ENCODE results near the gene IGFLR1.

Gene IGFLR1

DNA sequence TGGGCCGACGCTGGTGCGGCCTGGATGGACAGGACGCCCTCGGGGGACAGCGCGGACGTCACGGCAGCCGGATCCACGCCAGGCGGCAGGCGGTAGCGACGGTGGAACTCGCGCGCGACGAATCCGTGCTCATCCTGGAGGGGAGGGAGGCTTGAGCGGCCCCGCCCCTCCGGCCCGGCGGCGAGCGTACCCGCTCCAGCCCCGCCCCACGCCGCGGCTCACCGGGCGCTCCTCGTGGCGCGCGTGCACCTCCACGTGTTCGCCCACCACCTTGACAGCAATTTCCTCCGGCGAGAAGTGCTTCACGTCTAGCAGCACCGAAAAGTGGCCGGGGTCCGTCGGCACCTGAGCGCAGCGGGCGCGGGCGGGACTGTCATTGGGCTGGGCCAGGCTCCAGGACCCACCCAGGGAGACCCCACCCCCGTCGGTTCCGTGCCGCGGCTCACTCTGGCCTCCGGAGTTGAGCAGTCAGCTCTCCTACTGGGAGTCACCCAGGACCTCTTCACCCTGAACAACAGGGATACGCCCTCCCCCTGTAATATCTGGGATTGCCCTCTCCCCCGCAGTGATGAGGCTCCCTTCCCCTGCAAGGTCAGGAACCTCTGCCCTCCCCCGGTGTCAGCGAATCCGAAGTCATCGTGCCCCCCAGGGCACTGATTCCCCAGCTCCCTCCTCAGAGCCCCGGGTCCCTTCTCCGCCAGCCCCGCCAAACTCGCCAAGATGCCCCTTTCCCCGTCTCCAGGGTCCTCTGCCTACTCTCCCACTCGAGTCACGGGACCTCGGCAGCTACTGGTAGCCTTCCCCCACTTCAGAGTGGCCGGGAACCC is 13.5 kb upstream of the IGFLR1 start:
- DNase-seq (ENCODE audit: low spot score), result peak; percentile 72

DNA sequence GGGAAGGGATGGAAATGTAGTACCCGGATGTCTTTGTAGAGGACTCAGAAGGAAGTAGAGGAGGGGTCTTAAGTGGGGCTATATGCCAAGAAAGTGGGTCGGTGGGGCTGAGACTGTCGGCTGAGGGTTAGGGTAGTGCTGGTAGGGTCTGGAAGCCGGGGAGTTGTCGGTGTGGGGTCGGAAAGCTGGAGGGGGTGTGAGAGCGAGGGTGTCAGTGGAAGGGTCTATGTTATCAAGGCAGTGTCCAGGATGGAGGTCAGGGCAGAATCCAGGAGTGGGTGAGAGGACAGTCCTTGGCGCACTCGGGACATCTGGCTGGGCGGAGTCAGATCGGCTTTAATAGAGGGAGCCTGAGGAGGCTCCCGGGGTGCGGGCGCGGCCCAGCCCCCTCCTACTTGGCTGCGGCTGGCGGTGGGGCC is 12.9 kb upstream of the IGFLR1 start:
- DNase-seq (ENCODE audit: low spot score), result no peak

DNA sequence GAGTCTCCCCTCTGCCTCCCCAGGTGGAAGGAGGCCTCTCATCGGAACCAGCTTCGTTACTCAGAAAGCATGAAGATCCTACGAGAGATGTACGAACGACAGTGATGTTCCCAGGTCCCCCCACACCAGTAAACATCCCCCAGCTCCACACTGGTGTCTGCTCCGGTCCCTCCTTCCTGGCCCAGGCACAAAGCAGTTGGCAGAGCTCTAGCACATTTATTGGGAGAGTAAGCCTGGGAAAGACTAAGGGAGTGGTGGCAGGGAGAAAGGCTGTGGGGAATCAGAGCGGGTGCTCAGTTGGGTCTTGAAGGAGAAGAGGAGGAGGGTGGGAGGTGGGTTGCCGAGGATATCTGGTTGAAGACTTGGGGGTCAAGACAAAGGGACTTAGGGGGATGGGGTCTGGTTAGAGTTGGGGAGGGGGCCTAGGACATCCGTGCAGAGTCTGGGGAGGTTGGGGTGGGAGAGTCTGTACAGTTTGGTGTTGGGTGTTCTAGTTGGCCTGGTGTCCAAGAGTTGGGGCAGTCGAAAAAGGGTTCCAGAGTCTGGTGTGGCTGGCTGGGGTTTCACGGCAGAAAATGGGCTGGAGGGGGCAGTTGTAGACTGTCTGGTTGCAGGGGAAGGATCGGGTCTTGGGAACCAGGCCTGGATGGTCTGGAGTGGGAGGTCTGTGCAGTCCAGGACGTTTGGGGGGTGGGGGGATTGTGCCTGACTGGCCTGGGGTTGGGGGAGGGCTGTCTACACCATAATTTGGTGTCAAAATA is 12.3 kb upstream of the IGFLR1 start:
- no peak for DNase-seq (ENCODE audit: low spot score)

DNA sequence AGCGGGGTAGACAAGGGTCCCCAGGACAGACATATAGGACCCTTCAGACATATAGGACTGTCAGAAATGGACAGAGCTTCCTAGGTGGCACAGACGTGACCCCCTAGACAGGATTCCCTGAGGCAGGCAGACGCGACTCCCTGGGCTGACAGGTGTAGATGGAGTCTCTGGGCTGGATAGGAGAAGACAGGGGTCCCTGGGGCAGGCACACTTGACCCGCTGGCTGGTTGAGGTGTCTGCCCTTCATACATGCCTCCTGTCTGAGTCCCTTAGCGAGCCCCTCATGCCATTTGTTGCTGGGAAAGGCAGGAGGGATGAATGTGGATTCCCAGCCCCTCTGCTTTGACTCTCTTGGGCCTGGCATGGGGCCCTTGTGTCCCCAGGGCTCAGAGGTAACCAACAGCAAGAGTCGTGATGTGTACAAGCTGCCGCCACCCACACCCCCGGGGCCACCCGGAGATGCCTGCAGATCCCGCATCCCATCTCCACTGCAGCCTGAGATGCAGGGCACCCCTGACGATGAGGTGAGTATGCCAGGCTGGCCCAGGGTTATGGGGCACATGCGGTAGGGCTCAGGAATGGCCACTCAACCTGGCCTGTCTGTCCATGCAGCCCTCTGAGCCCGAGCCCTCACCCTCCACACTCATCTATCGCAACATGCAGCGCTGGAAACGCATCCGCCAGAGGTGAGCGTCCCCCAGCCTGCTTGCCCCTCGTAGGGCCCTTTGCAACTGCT is 11.6 kb upstream of the IGFLR1 start:
- DNase-seq (ENCODE audit: low spot score), result no peak

DNA sequence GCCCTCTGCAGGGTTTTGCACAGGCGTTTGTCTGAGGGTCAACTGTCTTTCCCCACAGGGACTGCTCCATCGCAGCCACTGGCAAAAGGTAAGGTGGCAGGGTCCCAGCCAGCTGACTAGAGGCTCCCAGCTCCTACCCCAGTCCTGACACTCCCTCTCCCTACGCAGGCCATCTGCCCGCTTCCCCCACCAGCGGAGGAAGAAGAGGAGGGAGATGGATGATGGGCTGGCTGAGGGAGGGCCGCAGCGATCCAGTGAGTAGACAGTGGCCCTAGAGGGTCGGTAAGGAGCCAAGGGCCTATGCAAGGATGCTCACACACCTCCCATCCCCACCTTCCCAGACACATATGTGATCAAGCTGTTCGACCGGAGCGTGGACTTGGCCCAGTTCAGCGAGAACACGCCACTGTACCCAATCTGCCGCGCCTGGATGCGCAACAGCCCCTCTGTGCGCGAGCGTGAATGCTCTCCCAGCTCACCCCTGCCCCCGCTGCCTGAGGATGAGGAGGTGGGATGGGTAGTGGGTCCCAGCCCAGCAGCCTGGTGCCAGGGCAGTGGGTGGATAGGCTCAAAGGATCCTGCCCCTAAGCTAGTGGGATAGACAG is 10.6 kb upstream of the IGFLR1 start:
- DNase-seq (ENCODE audit: low spot score), result no peak

DNA sequence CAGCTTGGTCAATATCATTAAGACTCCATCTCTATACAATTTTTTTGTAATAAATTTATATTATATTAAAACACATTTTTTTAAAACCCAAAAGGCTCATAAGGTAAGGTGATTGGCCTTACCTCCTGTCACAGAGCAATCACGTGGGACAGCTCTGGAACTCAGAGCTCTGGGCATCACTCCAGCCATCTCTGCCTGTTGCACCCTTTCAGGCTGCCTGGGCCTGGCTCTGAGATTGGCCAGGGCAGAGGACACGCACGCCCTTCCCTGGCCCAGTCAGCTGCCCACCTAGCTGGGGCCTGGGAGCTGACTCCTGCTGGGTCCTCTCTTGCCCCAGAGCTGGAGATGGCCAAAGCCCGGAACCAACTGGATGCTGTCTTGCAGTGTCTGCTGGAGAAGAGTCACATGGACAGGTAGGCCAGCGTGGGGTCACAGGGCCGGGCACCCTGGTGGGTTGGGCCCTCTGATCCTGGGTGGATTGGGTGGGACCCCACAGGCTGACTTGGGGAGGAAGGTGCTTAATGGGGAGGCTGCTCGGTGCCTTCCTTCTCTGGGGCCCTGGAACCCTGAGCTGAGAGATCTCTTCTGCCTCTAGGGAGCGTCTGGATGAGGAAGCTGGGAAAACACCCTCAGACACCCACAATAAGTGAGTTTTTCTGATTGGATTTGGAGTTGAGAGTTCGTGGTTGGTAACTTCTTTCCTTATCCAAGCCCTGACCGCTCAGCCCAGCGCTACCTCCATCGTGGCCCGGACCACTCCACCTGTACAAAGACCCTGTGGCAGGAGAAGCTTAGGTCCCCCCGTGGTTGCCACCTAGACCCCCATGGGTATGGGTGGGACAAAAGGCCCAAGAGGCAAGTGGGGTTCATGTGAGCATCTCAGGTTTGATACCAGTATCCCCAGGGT is 9.8 kb upstream of the IGFLR1 start:
- DNase-seq (ENCODE audit: low spot score), result no peak

DNA sequence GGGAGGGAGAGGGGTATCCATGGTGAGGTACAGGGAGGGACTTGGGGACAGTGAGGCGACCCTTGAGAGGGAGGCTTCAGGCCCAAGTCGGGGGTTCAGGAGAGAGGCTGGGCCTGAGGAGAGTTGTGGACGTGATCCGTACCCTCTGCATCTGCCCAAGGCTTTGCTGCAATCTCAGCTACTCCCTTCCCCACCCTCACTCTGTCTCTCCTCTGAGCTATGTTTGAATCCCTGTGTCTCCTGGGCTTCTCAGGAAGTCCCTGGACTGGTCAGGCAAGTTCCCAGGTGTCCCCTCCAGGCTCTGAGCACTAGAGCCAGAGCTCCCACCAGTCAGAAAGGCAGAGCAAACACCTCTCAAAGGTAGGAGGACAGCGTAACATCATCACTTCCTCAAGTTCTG is 7.9 kb upstream of the IGFLR1 start:
- DNase-seq (ENCODE audit: low spot score), result no peak

DNA sequence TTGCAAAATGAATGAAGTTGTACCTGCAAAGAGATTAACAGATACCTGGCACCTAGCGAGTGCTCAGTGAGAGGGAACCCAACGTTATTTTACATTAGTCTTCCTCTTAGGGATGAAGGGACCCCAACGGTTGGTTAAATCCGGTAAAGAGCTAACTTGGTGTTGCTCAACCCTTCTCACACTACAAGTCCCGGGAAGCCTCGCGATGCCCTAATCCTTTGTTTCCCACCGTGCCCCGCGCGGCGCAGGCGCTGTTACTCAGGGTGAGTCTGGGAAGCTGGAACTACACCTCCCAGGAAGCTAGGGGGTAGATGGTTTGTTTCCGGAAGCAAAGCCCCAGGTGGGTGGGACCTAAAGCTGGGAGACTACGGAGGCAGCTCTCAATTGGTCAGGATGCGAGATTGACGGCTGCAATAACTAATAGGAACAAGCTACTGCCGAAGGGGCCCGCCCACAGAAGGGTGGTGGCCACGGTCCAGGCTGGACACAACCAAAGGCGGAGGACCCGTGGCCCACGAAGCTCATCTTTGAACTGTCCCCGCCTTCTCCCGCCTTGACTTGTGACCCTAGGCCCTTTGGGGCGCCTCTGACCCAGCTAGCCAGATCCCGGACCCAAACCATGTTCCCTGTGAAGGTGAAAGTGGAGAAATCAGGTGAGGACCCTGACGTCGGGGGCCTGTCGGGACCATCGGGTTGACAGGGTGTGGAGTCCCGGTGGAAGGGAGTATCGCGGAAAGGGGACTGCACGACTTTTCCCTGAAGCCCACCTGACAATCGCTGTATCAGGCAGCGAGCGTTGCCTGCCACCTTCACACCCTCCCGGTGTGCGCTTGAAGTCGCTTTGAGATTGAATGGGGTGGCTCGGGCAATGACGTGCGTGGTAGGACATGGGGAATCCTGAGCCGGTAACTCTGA is 6.1 kb upstream of the IGFLR1 start, which contains the start of gene LIN37:
Gene LIN37 (plus strand): TSS at position 471 of the 915 bp plus-strand sequence. CDS start 149 bp downstream, at position 620.
- peak; percentile 99 for DNase-seq (ENCODE audit: low spot score)

DNA sequence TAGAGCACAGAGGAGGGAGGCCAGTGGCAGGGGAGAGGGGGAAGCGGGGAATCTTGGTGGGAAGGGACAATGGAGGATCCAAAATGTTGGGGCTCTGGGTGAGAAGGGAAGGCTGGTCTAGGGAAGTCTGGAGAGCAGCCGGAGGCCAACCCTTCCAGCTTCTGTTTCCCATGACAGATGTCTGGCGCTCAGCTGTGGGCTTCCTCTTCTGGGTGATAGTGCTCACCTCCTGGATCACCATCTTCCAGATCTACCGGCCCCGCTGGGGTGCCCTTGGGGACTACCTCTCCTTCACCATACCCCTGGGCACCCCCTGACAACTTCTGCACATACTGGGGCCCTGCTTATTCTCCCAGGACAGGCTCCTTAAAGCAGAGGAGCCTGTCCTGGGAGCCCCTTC is 4.3 kb upstream of the IGFLR1 start:
- DNase-seq (ENCODE audit: low spot score), result no peak

DNA sequence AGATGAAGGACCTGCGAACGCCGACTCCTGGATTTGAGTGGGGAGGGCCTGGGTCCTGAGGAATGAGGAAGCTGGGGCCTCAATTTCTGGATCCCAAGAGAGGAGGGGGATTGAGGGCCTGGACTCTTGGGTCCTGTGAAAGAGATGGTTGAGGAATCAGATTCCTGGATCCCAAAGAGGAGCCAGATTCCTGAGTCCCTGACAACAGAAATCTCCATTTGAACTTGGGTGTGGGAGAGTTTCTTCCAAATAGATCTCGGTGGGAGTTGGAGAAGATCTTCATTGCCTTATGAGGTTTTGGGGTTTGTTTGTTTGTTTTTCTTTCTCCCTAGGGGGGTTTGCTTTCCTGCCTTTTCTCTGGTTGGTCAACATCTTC is 3.8 kb upstream of the IGFLR1 start:
- no peak for DNase-seq (ENCODE audit: low spot score)

DNA sequence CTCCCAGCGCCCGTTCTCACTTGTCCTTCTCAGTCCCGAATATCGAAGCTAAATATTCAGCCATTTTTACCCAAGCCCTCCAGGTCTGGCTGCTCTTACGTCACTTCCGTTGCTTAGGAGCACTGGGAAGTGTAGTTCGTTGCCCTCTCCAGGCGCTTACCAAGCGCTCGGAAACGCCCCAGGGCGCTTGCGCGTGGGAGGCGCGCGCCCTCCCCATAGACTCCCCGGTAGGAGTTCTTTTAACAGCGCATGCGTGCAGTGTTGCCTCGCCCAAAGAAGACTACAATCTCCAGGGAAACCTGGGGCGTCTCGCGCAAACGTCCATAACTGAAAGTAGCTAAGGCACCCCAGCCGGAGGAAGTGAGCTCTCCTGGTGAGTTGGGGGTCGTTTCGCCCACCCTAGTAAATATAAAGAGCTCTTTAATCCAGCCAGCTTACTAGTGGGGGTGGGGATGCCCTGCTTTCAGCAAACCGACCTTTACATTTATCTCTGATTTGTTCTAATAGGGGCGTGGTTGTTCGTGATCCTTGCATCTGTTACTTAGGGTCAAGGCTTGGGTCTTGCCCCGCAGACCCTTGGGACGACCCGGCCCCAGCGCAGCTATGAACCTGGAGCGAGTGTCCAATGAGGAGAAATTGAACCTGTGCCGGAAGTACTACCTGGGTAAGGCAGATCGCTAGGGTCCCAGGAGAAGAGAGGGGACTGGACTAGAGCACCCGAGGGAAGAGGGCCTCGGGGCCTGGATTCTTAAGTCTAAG is 3.3 kb upstream of the IGFLR1 start, which contains the start of the genes PSENEN and U2AF1L4:
Gene PSENEN (plus strand): TSS at position 324 of the 759 bp plus-strand sequence. CDS start 280 bp downstream, at position 604.
Gene U2AF1L4 (minus strand): TSS at position 91 of the 759 bp plus-strand sequence. CDS start 27 bp downstream, at position 64.
- DNase-seq (ENCODE audit: low spot score), result peak; percentile 97

DNA sequence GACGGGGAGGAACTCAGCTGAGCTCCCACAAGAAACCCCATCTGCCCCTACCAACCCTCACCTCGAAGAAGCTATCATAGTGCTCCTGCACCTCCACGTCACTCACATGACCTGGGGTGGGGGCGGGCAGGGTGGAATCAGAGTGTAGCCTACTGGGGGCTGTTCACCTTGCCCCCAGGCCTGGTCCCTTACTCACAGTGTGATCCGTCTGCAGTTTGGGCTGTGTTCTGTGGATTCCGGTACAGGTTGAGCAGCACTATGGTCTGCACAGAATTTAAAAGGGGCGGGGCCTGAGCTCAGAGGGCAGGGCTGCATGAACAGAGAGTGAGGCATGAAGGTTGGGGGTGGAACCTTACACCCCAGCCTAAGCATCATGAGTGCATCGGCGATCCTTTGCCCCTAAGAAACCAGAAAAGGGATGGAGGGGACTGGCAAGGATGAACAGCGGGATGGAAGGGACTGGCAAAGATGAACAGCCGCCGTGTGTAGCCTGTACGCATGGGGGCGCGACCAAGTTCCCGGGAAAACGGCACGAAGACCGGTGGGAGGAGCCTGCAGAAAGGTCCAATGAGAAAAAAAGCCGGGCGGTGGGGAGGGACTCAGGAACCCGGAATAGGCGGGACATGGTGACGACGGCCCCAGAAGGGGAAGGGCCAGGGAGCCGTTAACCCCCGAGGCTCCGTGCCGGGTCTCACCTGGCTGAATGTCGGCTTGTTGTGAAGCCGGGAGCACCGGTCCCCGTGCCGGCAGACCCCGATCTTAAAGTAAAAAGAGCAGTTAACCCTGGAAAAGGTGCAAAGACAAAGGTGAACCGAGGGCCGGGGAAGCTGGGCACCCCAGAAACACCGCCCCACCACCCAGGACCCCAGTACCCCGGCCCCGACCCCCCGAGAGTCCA is 2.4 kb upstream of the IGFLR1 start:
- DNase-seq (ENCODE audit: low spot score), result peak; percentile 93

DNA sequence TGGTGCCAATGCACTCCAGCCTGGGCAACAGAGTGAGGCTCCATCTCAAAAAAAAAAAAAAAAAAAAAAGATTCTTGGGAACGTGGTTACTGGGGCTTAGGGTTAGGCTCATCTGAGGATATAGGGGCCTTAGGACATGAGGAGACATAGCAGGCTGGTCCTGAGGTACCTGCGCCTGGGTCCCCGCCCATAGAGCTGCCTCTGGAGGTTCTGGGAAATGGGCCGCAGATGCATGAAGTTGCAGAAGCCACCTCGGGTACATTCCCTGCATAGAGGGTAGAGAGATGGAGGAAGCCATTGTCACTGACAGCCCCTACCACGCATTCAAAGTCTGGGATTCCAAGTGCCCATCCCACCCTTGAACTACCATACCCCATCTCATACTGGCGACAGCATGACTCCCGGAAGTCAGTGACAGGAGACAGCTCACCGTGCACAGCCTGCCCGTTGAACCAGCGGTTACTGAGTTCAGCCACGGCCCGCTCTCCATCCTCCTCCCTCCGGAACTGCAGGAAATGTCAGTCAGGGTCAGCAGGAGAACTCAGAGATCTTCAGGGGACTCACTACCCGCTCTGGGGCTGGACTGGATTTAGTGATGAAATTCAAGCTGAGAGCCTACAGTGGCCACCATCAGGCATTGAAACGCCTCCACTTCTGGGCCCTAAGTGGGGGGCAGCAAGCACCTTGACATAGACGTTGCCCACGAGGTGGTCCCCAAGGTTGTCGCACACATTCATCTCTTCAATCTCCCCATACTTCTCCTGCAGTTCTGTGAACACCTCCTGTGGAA is 1.6 kb upstream of the IGFLR1 start:
- DNase-seq (ENCODE audit: low spot score), result no peak

DNA sequence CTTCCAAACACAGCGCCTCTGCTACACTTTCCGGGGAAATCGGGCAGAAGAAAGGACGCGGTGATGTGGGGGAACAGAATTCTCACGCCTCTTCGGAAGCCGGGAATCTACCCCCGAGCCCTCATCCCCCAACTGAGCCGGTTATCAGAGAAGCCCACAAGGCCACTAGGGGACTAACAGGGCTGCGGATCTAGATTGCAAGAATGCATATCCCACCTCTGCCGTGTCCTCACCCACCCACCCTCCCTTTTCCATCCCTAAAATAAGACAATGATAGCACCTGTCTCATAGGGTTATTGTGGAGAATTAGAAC is 1.1 kb downstream of the IGFLR1 start:
- DNase-seq (ENCODE audit: low spot score), result no peak

DNA sequence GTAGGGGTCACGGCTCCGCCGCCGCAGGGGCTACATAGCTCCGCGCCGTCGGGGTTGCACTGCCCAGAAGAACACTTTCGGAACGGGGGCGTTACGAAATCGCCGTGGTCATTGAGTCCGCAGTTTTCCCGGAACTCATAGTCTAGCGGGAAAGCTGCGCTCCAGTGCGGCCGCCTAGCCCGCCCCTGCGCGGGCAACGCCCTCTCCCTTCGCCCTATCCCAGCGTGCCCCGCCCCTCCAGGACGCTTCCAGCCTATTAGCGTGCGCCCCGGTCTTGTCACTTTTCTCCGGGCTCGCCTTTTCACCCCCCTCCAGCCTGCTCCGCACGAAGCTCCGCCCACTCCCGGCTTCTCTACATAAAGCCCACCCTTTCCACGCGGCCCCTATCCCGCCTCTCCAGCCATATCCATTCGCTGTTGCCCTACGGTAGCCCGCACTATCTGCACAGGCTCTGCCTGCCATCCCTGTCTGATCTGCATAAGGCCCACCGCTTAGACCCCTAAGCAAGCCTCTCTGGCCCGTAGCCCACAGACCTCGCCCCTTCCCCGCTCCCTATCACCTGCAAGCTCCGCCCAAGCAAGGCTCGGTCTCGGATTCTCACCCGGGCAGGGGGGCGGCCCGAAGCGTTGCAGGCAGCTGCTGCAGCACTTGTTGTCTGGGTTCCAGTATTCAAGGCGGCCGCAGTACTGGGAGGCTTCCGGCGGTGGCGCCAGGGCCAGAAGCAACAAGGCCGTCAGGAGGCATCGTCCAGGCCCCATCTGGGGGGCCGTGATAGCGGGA is 1.6 kb downstream of the IGFLR1 start:
- DNase-seq (ENCODE audit: low spot score), result peak; percentile 100

DNA sequence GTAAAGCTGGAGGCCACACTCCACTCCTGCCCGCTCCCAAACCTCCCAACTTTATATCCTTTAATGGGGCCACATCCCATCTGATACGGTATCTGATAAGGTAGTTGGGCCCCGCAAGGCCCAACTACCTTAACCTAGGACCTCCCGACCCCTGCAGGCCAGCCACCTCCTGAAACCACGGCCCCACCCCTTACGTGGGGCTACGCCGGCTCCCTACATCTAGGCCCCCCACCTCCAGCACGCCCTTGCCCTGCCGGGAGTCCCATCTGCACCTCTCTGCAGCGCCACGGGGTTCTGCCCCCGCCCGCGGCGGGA is 2.2 kb downstream of the IGFLR1 start:
- no peak for DNase-seq (ENCODE audit: low spot score)
